ENCODE data around the gene PHETA1. TPM values are rescaled to one million over a fixed set of nuclear protein-coding genes. Genes with fewer than 3 reads are reported as not detected.

Gene PHETA1
- polyA plus RNA-seq, 1 of the 3 experiments (the other 2 are of a cell fraction), result 7.3 TPM

DNA sequence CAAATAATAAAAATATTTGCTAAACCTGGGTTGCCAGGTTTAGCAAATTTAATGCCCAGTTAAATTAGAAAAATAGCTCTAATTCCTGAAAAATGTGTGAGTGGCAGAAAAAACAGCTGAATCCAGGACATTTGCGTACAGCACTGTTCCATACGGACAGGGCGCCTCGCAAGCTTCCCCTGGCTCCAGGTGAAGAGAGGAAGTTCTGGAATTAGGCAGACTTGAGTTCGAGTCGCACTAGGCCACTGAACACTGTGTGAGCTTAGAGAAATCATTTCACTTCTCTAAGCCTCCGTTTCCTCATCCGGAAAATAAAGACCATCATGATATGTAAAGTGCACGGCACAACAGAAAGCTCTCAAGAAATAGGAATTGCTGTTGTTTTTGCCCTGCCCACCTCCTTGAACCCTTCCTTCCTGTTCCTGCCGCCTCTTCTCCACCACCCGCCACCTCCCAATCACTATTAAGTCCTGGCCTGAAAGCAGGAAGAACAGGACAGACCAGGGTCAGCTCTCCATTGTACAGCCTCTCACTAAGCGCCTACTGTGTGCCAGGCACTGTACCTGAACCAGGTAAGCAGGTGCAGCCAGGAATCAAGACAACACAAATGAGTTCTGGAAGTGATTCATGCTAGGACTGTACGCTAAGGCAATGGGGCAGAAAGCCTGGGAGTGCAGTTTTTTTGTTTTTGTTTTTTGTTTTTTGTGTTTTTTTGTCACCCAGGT is 763 bp upstream of the PHETA1 start:
- no peaks in the 10 kb centered on the region for H3K9me3 ChIP-seq
- H3K79me2 ChIP-seq (ENCODE audit: insufficient read depth), result peaks cover 22% of the 10 kb centered on the region
- H2AFZ ChIP-seq (ENCODE audit: low read depth), result peak overlapping the region; percentile 91; the same call in 1 of the 2 replicates
- ChIA-PET CTCF (interaction anchor here (1.2 to 2.3 kb wide), 4 partner anchors 11 to 82 kb away, joined by 4 to 22 read pairs (median 5); no protein-coding TSS in a partner anchor), POLR2A (no interaction called here)
- TF ChIP-seq CHD2 (IDR thresholded peaks at IDR 0.05; ENCODE audit: low read length, partially characterized antibody) (no peak), RCOR1 (IDR thresholded peaks at IDR 0.05; ENCODE audit: low read length) (no peak), MEF2A (IDR thresholded peaks at IDR 0.05; ENCODE audit: borderline replicate concordance, low read depth) (0 out of 2 replicates have a peak, but pooled peaks have one; percentile 1), RXRA (IDR thresholded peaks at IDR 0.05; ENCODE audit: borderline replicate concordance, low read depth) (no peak)
- TF ChIP-seq, protein P1, sequence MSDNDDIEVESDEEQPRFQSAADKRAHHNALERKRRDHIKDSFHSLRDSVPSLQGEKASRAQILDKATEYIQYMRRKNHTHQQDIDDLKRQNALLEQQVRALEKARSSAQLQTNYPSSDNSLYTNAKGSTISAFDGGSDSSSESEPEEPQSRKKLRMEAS (IDR thresholded peaks at IDR 0.05; ENCODE audit: low read depth), result no peak
- TF ChIP-seq, protein P2, sequence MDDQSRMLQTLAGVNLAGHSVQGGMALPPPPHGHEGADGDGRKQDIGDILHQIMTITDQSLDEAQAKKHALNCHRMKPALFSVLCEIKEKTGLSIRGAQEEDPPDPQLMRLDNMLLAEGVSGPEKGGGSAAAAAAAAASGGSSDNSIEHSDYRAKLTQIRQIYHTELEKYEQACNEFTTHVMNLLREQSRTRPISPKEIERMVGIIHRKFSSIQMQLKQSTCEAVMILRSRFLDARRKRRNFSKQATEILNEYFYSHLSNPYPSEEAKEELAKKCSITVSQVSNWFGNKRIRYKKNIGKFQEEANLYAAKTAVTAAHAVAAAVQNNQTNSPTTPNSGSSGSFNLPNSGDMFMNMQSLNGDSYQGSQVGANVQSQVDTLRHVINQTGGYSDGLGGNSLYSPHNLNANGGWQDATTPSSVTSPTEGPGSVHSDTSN (IDR thresholded peaks at IDR 0.05), result no peak
- peak overlapping the region; percentile 85 to 96 for H3K4me3 ChIP-seq (ENCODE audit: low read depth in 2 of 2, low read length in 1 of 2)
- H3K36me3 ChIP-seq (replicated peaks in 1 of 2; ENCODE audit: control insufficient read depth in 1 of 2, insufficient read depth in 2 of 2, low read length in 1 of 2), result peaks cover 0 to 3% of the 10 kb centered on the region in 2 experiments
- H3K27ac ChIP-seq (ENCODE audit: low read depth in 2 of 2, low read length in 1 of 2), result no peak overlapping the region
- H3K27me3 ChIP-seq (ENCODE audit: insufficient read depth), result no peaks in the 10 kb centered on the region
- no peaks in the 10 kb centered on the region for H3F3A ChIP-seq (replicated peaks; ENCODE audit: insufficient read depth)
- H4K20me1 ChIP-seq (ENCODE audit: insufficient read depth), result no peaks in the 10 kb centered on the region
- 68% methylated on average over 13 of the region's 13 CpGs for WGBS (ENCODE audit: low lambda C conversion rate)
- H3K9me2 ChIP-seq, result no peaks in the 10 kb centered on the region
- no peak for DNase-seq
- H3K4me1 ChIP-seq (ENCODE audit: control insufficient read depth in 1 of 2, insufficient read depth in 2 of 2, low read depth in 1 of 2, low read length in 1 of 2), result peaks cover 0 to 16% of the 10 kb centered on the region in 2 experiments; a peak in 1 of 4 replicates
- H3K4me2 ChIP-seq, result peak overlapping the region; percentile 95
- peak overlapping the region; percentile 84; the same call in 1 of the 2 replicates for H3K9ac ChIP-seq

DNA sequence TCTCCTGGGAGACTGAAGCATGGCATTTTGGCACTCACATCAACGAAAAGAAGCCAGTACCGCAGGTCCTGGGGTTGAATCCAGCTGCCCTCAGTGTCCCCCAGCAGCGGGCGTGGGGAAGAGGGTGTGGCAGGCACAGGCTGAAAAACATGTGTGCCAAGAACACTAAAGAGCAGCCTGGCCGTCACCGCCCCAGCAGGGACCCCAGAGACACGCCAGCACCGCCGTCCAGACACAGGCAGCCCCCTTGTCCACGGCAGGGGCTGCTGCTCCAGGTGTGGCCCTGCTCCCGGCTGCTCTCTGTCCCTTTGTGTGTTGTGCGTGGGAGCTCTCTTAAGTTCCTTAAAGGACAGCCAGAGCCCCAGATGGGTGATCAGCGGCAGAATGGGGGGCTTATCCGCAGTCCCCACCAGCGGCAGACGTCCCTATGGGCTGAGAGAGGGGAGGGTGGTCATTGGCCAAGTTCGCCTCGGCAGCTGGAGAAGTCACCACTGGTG is 556 bp downstream of the PHETA1 start:
- H3K4me3 ChIP-seq (ENCODE audit: low read depth in 2 of 2, low read length in 1 of 2), result peak overlapping the region; percentile 85 to 96
- H3K9ac ChIP-seq, result peak overlapping the region; percentile 84
- peaks cover 0 to 3% of the 10 kb centered on the region in 2 experiments for H3K36me3 ChIP-seq (replicated peaks in 1 of 2; ENCODE audit: control insufficient read depth in 1 of 2, insufficient read depth in 2 of 2, low read length in 1 of 2)
- POLR2A ChIA-PET, result no interaction called here
- H3F3A ChIP-seq (replicated peaks; ENCODE audit: insufficient read depth), result no peaks in the 10 kb centered on the region
- H4K20me1 ChIP-seq (ENCODE audit: insufficient read depth), result no peaks in the 10 kb centered on the region
- H3K4me2 ChIP-seq, result peak overlapping the region; percentile 95
- H2AFZ ChIP-seq (ENCODE audit: low read depth), result peak overlapping the region; percentile 79
- no peak for TF ChIP-seq NFIC (IDR thresholded peaks at IDR 0.05; ENCODE audit: borderline replicate concordance)
- no peak for TF ChIP-seq GATA2 (CRISPR knock-in tag; IDR thresholded peaks at IDR 0.05)
- TF ChIP-seq POLR2AphosphoS5 (IDR thresholded peaks at IDR 0.05; ENCODE audit: low read depth, low read length), result no peak
- TF ChIP-seq MXI1 (IDR thresholded peaks at IDR 0.05; ENCODE audit: low read depth, low read length), result peak; percentile 72
- no peak for TF ChIP-seq RXRA (IDR thresholded peaks at IDR 0.05; ENCODE audit: borderline replicate concordance, low read depth)
- no peak for TF ChIP-seq FOXM1 (IDR thresholded peaks at IDR 0.05; ENCODE audit: low read depth)
- TF ChIP-seq NRF1 (IDR thresholded peaks at IDR 0.05; ENCODE audit: low read depth, low read length), result no peak
- no peak for TF ChIP-seq YY1 (IDR thresholded peaks at IDR 0.05; ENCODE audit: low read depth)
- TF ChIP-seq, protein P3, sequence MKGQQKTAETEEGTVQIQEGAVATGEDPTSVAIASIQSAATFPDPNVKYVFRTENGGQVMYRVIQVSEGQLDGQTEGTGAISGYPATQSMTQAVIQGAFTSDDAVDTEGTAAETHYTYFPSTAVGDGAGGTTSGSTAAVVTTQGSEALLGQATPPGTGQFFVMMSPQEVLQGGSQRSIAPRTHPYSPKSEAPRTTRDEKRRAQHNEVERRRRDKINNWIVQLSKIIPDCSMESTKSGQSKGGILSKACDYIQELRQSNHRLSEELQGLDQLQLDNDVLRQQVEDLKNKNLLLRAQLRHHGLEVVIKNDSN (IDR thresholded peaks at IDR 0.05; ENCODE audit: borderline replicate concordance, low read depth), result no peak
- WGBS (ENCODE audit: low lambda C conversion rate), result 4% methylated on average over 6 of the region's 18 CpGs
- H3K4me1 ChIP-seq (ENCODE audit: control insufficient read depth in 1 of 2, insufficient read depth in 2 of 2, low read depth in 1 of 2, low read length in 1 of 2), result peaks cover 0 to 16% of the 10 kb centered on the region in 2 experiments; a peak in 1 of 4 replicates
- no peaks in the 10 kb centered on the region for H3K9me3 ChIP-seq
- peak overlapping the region in 1 of 2 experiments; percentile 64; a peak in 2 of 4 replicates for H3K27ac ChIP-seq (ENCODE audit: low read depth in 2 of 2, low read length in 1 of 2)
- H3K79me2 ChIP-seq (ENCODE audit: insufficient read depth), result peaks cover 22% of the 10 kb centered on the region
- no peak for DNase-seq
- no peaks in the 10 kb centered on the region for H3K9me2 ChIP-seq
- CTCF ChIA-PET, result interaction anchor here (1.5 to 2.3 kb wide), 4 partner anchors 28 to 83 kb away, joined by 4 to 22 read pairs (median 11); no protein-coding TSS in a partner anchor
- H3K27me3 ChIP-seq (ENCODE audit: insufficient read depth), result no peaks in the 10 kb centered on the region
